Activated T-helper 1 cell treated with anti-CD3 and anti-CD28 coated beads, Interleukin-2, amount 50 U/mL, for 16 hours (primary cell): ENCODE measurements around the gene CD79A.

Source experiments
- DNase-seq, 2 donors: peaks; one replicate each; pipeline ENCODE4 v3.0.0-alpha.2; 2020; ENCODE audit warnings: low read depth in 1 of 2, low spot score in 1 of 2

Gene CD79A

DNA sequence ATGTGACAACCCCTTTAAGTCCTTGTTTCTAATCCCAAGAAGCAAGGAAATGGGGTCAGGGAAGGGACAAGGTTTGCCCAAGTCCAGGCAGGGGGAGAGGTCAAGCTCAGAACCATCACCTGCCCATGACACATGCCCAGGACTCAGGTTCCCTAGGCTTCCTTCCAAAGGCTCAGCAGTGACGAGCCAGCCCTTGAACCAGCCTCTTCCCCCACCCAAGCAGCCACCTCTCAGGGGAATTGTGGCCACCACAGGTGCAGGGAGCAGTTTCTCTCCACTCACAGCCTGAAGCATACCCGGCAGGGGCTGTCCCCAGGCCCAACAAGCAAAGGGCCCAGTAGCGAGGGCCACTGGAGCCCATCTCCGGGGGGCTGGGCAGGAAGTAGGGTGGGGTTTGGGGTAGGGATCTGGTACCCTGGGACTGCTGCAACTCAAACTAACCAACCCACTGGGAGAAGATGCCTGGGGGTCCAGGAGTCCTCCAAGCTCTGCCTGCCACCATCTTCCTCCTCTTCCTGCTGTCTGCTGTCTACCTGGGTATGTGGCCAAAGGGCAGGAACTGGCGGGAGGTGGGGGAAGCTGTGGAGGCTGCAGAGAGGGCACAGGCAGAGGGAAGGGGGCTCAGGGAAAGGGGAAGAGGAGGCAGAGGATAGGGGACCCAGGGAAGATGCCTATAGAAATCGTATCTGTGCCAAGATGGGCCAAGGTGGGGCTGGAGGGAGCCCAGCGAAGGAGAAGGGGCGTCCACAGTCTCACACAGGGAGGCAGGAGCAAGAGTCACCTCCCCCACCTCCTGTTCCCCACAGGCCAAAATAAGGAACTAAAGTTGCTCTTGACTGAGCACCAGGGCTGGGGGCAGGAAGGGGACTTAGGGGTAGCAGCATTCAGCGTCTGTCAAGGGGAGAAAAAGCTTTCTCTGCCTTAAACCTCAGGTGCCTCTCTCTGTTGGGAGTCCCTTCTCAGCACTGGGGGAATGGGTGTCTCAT lies at the start of gene CD79A:
Gene CD79A (plus strand): TSS at position 433 of the 986 bp plus-strand sequence. CDS start 26 bp downstream, at position 459.
- DNase-seq, result no peak

- no peak for DNase-seq
Measured at GRCh38 chr19:41837981-41838708, 38.9 kb upstream of the CD79A start.

DNA sequence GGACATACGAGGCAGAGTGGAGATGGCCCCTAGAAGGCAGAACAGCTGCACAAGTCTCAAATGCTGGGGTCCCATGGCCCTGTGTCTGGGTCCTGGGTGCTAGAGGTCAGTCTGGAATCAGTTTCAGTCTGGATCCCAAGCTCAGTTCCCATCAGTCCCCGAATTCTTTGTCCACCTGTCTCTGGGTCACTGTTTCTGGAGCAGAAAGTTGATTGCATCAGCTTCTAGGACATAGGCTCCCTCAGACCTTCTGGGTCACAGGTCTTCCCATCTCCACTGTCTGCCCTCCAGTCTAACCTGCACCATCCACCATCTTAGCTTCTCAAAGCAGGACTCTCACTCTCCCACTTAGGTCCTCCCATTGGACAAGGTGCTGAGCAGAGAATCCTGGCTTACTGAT lies 37.9 kb upstream of the CD79A start:
- DNase-seq, result no peak

GRCh38 chr19:41843371-41843770 lies 33.7 kb upstream of the CD79A start:
- DNase-seq, result no peak

GRCh38 chr19:41844601-41845000 lies 32.5 kb upstream of the CD79A start, which contains the start of gene LYPD4:
LYPD4 (minus strand) TSS chr19:41844683; CDS start chr19:41839285, 5,398 bp downstream.
- DNase-seq, result no peak

DNA sequence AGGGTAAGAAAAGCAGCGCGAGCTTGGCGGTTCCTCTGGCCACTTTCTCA lies 32.3 kb upstream of the CD79A start, which contains the start of gene DMRTC2:
Gene DMRTC2 (plus strand): TSS at position 42 of the 50 bp plus-strand sequence. CDS start 2,387 bp downstream, outside the sequence.
- DNase-seq, result no peak

DNA sequence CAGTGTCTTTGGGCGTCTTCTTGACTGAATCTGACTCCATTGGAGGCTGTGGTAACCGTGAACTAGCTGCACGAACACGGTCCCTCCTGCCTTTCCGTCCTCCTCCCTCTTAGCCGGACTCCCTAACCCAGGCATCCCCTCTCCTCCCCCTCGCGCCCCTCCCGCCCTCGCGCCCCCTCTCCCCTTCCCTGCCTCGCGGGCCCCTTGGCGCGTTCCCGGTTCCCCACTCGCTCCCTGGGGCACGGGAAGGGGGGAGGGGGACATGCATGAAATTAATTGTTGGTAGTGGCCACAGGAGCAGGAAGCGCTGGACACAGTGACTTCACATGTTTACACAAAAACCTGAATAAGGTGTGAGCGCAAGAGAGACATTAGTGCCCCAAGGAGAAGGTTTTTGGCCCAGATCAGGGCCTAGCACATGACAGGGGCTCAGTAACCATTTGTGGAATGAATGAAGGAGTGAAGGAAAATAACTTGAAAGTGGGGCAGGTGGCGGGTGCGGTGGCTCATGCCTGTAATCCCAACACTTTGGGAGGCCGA lies 32.0 kb upstream of the CD79A start:
- DNase-seq, result no peak

GRCh38 chr19:41847351-41848105 lies 29.6 kb upstream of the CD79A start:
- DNase-seq, result no peak

DNA sequence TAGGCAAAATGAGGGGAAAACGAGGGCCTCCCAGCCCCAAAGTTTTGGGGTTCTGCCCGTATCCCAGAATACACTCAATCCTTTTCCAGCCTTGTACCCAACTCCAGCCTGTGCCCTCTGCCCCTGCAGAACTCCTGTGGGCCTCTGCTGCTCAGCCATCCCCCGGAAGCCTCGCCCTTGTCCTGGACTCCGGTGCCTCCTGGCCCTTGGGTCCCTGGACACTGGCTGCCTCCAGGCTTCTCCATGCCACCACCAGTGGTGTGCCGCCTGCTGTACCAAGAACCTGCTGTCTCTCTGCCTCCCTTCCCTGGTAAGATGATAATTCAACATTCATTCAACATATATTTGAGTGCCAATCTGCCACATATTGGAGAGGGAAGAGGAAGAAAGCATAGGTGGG lies 28.4 kb upstream of the CD79A start:
- no peak for DNase-seq

- no peak for DNase-seq
Measured at GRCh38 chr19:41849067-41849466, 28.0 kb upstream of the CD79A start.

DNA sequence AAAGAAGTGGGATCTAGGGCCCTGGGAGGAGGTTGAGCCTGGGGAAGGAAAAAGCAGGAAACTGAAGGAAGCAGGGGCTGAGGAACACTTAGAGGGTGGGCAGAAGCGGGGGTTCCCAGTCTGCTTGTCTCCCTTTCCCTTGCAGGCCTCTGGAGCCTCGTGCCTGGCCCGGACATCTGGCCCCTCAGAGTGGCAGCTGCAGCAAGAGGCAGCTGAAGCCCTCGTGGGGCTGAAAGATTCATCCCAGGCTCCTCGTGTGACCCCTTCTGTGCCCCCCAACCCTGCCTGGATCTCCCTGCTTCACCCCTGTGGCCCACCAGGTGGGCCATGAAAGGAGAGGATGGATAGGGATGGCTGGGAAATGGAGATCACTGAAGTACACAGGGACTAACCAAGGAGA lies 26.7 kb upstream of the CD79A start:
- no peak for DNase-seq

GRCh38 chr19:41851456-41851855 lies 25.6 kb upstream of the CD79A start:
- no peak for DNase-seq

DNA sequence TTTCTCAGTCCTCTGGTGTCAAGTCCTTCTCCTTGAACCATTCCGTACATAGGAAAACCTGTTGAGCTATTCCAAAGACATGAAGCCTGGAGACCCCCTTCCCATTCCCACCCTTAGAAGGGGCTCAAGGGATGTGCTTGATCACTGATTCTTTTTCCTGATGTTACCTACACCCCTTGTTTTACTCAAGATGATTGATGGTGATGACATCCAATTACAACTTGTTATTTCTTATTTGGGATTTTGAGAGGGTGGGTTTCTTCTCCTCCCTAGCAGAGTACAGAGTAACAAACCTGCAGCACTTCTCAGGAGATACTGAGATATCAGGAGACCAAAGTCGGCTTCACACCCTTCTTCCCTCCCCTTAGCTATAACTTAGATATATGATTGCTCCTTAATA lies 23.7 kb upstream of the CD79A start:
- no peak for DNase-seq

DNA sequence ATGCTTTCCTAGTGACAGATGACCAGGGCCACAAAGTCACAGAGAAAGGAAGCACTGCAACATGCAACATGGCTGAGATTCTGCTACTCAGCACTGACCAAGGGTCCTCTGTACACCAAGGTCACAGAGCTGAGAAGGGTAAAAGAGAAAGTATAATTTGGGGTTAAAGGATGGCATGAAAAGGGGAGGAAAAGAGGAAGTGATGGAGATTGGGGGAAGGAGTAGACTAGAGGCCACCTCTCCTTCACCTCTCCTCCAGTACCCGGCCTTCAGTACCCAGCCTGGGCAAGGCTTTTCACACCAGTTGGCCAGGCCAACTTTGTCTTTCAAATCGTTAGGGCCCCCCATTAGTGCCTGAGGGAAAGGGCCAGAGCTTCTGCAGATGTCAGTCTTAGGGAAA lies 23.3 kb upstream of the CD79A start:
- DNase-seq, result no peak

DNA sequence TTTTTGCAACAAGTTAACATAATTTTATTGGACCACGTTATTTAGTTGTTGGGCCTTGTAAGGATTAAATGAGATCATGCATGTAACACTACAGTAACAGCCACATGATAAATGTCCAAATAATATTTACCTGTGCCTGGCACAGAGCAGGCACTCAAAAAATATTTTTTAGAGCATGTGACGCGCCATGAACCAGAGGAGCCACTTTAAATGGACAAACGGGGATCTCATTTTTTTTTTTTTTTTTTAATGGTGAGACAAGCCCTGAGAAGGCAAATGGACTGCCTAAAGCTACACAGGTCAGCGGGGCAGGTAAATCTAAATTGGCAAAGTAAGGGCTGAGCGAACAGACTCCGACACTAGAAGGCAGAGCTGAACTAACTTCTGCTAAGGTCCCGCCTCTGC lies 17.9 kb upstream of the CD79A start:
- no peak for DNase-seq

DNA sequence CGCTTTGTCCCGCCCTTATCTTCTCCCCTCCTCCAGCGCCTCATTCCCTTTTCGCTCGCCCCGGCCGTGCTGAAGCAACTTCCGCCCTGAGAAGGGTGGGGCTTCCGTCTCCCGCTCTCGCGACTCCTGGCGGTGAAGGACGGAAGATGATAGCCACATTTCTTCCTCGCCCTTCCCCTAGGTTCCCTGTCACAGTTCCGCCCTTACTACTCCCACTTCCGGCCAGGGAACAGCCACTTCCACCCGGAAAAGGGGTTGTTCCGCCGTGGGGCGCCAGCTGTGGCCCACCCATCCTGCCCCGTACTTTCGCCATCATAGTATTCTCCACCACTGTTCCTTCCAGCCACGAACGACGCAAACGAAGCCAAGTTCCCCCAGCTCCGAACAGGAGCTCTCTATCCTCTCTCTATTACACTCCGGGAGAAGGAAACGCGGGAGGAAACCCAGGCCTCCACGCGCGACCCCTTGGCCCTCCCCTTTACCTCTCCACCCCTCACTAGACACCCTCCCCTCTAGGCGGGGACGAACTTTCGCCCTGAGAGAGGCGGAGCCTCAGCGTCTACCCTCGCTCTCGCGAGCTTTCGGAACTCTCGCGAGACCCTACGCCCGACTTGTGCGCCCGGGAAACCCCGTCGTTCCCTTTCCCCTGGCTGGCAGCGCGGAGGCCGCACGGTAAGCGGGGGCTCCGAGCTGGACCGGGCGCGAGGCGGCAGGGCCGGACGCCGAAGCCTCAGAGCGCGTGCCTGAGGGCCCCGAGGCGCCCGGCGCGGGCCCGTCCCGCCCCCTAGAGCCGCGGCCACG lies 17.3 kb upstream of the CD79A start, which contains the start of gene RPS19:
Gene RPS19 (plus strand): TSS at position 638 of the 801 bp plus-strand sequence. CDS start 520 bp downstream, outside the sequence.
- DNase-seq, result peak; percentile 96 to 97

- no peak for DNase-seq
Measured at GRCh38 chr19:41860419-41861115, 16.5 kb upstream of the CD79A start.

- DNase-seq, result no peak
Measured at GRCh38 chr19:41861116-41861768, 15.8 kb upstream of the CD79A start.

- no peak for DNase-seq
Measured at GRCh38 chr19:41861846-41862245, 15.2 kb upstream of the CD79A start.
